ENCODE results near the gene MARCHF2. TPM values are rescaled to one million over a fixed set of nuclear protein-coding genes. Genes with fewer than 3 reads are reported as not detected.

MARCHF2 gene
- polyA plus RNA-seq, 3 donors, result 47.8 to 117 (median 90.8) TPM

DNA sequence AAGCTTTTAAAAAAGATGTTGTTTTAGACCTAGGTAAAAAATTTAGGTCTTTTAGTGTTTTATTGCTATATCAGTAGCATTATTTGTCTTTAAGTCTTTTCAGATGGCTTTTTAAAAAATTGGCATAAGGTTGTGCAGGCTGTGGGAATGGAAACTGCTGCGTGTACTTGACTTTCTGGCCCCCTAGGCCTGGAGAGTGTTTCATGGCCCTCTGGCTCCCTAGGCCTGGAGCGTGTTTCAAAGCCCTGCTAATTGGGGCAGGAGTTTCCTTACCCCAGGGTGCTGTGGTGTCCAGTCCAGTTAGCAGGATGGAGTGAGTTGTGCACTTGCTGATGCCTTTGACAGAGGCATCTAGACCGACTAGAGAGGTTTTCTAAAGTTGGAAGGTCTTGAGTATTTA lies 65.5 kb downstream of the MARCHF2 start:
- Histone ChIP-seq H3K4me1 (ENCODE audit: control insufficient read depth in 1 of 2, insufficient read depth in 2 of 2, low read length in 2 of 2) (peaks cover 10% of the 10 kb centered on the region in 2 donors), H3K27me3 (ENCODE audit: control insufficient read depth in 2 of 2, insufficient read depth in 2 of 2, low read length in 2 of 2) (no peaks in the 10 kb centered on the region), H3K9ac (ENCODE audit: insufficient read depth, low read length, poor library complexity, severe bottlenecking) (no peak overlapping the region), H3K4me3 (replicated peaks in 1 of 3; ENCODE audit: low read depth in 2 of 3, low read length in 3 of 3) (no peak overlapping the region), H4K20me1 (ENCODE audit: insufficient read depth, low read length) (peaks cover 97% of the 10 kb centered on the region), H3K36me3 (replicated peaks in 1 of 2; ENCODE audit: control insufficient read depth in 1 of 2, insufficient read depth in 2 of 2, low read length in 2 of 2) (peaks cover 67 to 92% of the 10 kb centered on the region in 2 donors), H3K27ac (ENCODE audit: low read depth in 1 of 2, low read length in 2 of 2) (peak overlapping the region in 1 of 2 donors; percentile 1), H3K9me3 (replicated peaks in 1 of 2; ENCODE audit: control insufficient read depth in 1 of 2, insufficient read depth in 1 of 2, low read length in 2 of 2) (no peaks in the 10 kb centered on the region), H2AFZ (ENCODE audit: insufficient read depth, low read depth, low read length, poor library complexity, severe bottlenecking) (no peak overlapping the region), H3K79me2 (ENCODE audit: insufficient read depth, low read length) (peaks cover 94% of the 10 kb centered on the region), H3K4me2 (replicated peaks; ENCODE audit: extremely low read depth, low read length, poor library complexity, severe bottlenecking) (no peak overlapping the region)
- no peak for DNase-seq
- Mint-ChIP-seq H3K27ac (peak overlapping the region in 3 of 7 donors; percentile 15 to 38 (median 24)), H3K36me3 (peaks cover 82 to 93% of the 10 kb centered on the region in 2 donors), H3K4me1 (peaks cover 24% of the 10 kb centered on the region), H3K9me3 (peaks cover 0 to 2% (median under 1%) of the 10 kb centered on the region in 7 donors), H3K4me3 (no peak overlapping the region), H3K27me3 (ENCODE audit: low read depth in 3 of 3) (no peaks in the 10 kb centered on the region)
- TF ChIP-seq, protein P1, sequence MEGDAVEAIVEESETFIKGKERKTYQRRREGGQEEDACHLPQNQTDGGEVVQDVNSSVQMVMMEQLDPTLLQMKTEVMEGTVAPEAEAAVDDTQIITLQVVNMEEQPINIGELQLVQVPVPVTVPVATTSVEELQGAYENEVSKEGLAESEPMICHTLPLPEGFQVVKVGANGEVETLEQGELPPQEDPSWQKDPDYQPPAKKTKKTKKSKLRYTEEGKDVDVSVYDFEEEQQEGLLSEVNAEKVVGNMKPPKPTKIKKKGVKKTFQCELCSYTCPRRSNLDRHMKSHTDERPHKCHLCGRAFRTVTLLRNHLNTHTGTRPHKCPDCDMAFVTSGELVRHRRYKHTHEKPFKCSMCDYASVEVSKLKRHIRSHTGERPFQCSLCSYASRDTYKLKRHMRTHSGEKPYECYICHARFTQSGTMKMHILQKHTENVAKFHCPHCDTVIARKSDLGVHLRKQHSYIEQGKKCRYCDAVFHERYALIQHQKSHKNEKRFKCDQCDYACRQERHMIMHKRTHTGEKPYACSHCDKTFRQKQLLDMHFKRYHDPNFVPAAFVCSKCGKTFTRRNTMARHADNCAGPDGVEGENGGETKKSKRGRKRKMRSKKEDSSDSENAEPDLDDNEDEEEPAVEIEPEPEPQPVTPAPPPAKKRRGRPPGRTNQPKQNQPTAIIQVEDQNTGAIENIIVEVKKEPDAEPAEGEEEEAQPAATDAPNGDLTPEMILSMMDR (IDR thresholded peaks at IDR 0.05), result no peak
- intact Hi-C loops (cut with micrococcal nuclease), result no loop called here
- 94% methylated on average over 2 of the region's 3 CpGs for WGBS (ENCODE audit: insufficient coverage)

DNA sequence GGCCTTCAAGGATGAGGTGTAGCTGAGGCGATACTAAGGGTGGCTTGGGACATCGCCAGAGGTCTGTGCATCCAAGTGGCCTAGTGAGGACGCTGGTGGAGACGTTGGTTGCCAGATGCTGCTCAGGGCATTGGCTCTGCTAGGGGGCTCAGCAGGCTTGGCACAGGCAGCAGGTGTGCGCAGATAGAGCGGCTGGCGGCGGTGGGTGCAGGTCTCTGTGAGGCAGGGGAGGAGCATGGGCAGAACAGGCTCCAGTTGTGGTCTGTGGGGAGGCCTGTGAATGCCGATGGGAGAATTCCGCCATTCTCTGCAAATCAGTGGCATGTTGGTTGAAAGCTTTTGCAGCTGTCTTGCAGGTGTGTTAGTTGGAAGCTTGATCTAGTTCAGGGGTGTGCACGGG lies 68.1 kb downstream of the MARCHF2 start:
- Histone ChIP-seq H3K9ac (ENCODE audit: insufficient read depth, low read length, poor library complexity, severe bottlenecking) (no peak overlapping the region), H3K4me3 (replicated peaks in 1 of 3; ENCODE audit: low read depth in 2 of 3, low read length in 3 of 3) (no peak overlapping the region), H3K27ac (ENCODE audit: low read depth in 1 of 2, low read length in 2 of 2) (peak overlapping the region in 1 of 2 donors; percentile 23), H3K79me2 (ENCODE audit: insufficient read depth, low read length) (peaks cover 90% of the 10 kb centered on the region), H2AFZ (ENCODE audit: insufficient read depth, low read depth, low read length, poor library complexity, severe bottlenecking) (no peak overlapping the region), H3K9me3 (replicated peaks in 1 of 2; ENCODE audit: control insufficient read depth in 1 of 2, insufficient read depth in 1 of 2, low read length in 2 of 2) (peaks cover 0 to 6% of the 10 kb centered on the region in 2 donors), H4K20me1 (ENCODE audit: insufficient read depth, low read length) (peaks cover 84% of the 10 kb centered on the region), H3K27me3 (ENCODE audit: control insufficient read depth in 2 of 2, insufficient read depth in 2 of 2, low read length in 2 of 2) (no peaks in the 10 kb centered on the region), H3K4me1 (ENCODE audit: control insufficient read depth in 1 of 2, insufficient read depth in 2 of 2, low read length in 2 of 2) (peaks cover 26 to 27% of the 10 kb centered on the region in 2 donors), H3K36me3 (replicated peaks in 1 of 2; ENCODE audit: control insufficient read depth in 1 of 2, insufficient read depth in 2 of 2, low read length in 2 of 2) (peaks cover 65 to 86% of the 10 kb centered on the region in 2 donors), H3K4me2 (replicated peaks; ENCODE audit: extremely low read depth, low read length, poor library complexity, severe bottlenecking) (no peak overlapping the region)
- Mint-ChIP-seq H3K9me3 (peaks cover 0 to 8% (median 6%) of the 10 kb centered on the region in 7 donors), H3K27ac (peak overlapping the region in 4 of 7 donors; percentile 4 to 64 (median 36)), H3K4me1 (peaks cover 36% of the 10 kb centered on the region), H3K4me3 (no peak overlapping the region), H3K36me3 (peaks cover 76 to 92% of the 10 kb centered on the region in 2 donors), H3K27me3 (ENCODE audit: low read depth in 3 of 3) (peaks cover 0 to 4% (median 0%) of the 10 kb centered on the region in 3 donors)
- intact Hi-C loops (cut with micrococcal nuclease), result no loop called here
- DNase-seq, result no peak
- TF ChIP-seq, protein P1 (IDR thresholded peaks at IDR 0.05), result no peak
- WGBS (ENCODE audit: insufficient coverage), result 95% methylated on average over 10 of the region's 11 CpGs

All from CD14-positive monocyte (primary cell).